SK-N-SH (cell line): ENCODE results near the gene CDH13. TPM values are rescaled to one million over a fixed set of nuclear protein-coding genes. Genes with fewer than 3 reads are reported as not detected.

Experiments used
- CTCF ChIA-PET: fragments of 300-600, 350-600 bp; formaldehyde crosslinking; extraction: SDS; loops from one replicate; lab custom pipeline; 2021; lab: Yijun Ruan, JAX
- POLR2A ChIA-PET: fragments of 350-600 bp; sonication (Branson Sonifier 250); formaldehyde crosslinking; extraction: SDS; loops from one replicate; lab custom pipeline; 2020; ENCODE audit warnings: antibody characterized with exemption, inconsistent platforms; lab: Yijun Ruan, JAX
- DNase-seq: peaks from one replicate; pipeline ENCODE4 v3.0.0; 2012
- H2AFZ ChIP-seq: fragments of 200-600 bp; sonication (generic); 2 replicates; pipeline ENCODE4 v1.8.1; 2016; ENCODE audit warnings: antibody characterized with exemption, mild to moderate bottlenecking, low read depth
- H3F3A ChIP-seq: fragments of 200-600 bp; sonication (generic); replicated peaks from 2 replicates; pipeline ENCODE3; 2016; ENCODE audit warnings: antibody characterized with exemption, mild to moderate bottlenecking; ENCODE audit not compliant: insufficient read depth
- H3K27ac ChIP-seq, 2 experiments: fragments of 200-500 bp in 1 of 2; fragments of 200-600 bp in 1 of 2; sonication (Bioruptor generic) in 1 of 2; sonication (generic), shearing (Covaris generic) in 1 of 2; 2 replicates each; pipeline versions ENCODE4 v1.5.1 to v1.6.1; 2014 to 2016; ENCODE audit warnings: low read depth in 2 of 2, inconsistent platforms in 1 of 2, low read length in 1 of 2, mild to moderate bottlenecking in 1 of 2, mixed read lengths in 1 of 2
- H3K27me3 ChIP-seq: fragments of 200-600 bp; sonication (generic), shearing (Covaris generic); 2 replicates; pipeline ENCODE4 v1.6.1; 2016; ENCODE audit warnings: mixed run types; ENCODE audit not compliant: insufficient read depth
- H3K36me3 ChIP-seq, 2 experiments: fragments of 200-500 bp in 1 of 2; fragments of 200-600 bp in 1 of 2; sonication (Bioruptor generic) in 1 of 2; sonication (generic) in 1 of 2; replicated peaks in 1 of 2; 2 replicates each; pipeline versions ENCODE3 to v1.5.1; 2014 to 2016; ENCODE audit warnings: low read length in 1 of 2, mild to moderate bottlenecking in 1 of 2; ENCODE audit not compliant: insufficient read depth in 2 of 2, control insufficient read depth in 1 of 2
- H3K4me1 ChIP-seq, 2 experiments: fragments of 200-500 bp in 1 of 2; fragments of 200-600 bp in 1 of 2; sonication (Bioruptor generic) in 1 of 2; sonication (generic), shearing (Covaris generic) in 1 of 2; 2 replicates each; pipeline versions ENCODE4 v1.5.1 to v1.6.1; 2014 to 2016; ENCODE audit warnings: low read depth in 1 of 2, low read length in 1 of 2, mixed run types in 1 of 2; ENCODE audit not compliant: insufficient read depth in 2 of 2, control insufficient read depth in 1 of 2
- H3K4me2 ChIP-seq: fragments of 200-600 bp; sonication (generic), shearing (Covaris generic); 2 replicates; pipeline ENCODE4 v1.6.1; 2017; ENCODE audit warnings: mixed run types
- H3K4me3 ChIP-seq, 2 experiments: fragments of 200-500 bp in 1 of 2; fragments of 200-600 bp in 1 of 2; sonication (Bioruptor generic) in 1 of 2; sonication (generic), shearing (Covaris generic) in 1 of 2; 2 replicates each; pipeline versions ENCODE4 v1.5.1 to v1.8.1; 2014 to 2016; ENCODE audit warnings: low read depth in 2 of 2, inconsistent platforms in 1 of 2, low read length in 1 of 2, mild to moderate bottlenecking in 1 of 2, mixed read lengths in 1 of 2, moderate library complexity in 1 of 2
- H3K79me2 ChIP-seq: fragments of 200-600 bp; sonication (generic); 2 replicates; pipeline ENCODE4 v1.8.1; 2017; ENCODE audit warnings: mild to moderate bottlenecking; ENCODE audit not compliant: insufficient read depth
- H3K9ac ChIP-seq: fragments of 200-600 bp; sonication (generic); 2 replicates; pipeline ENCODE4 v1.6.1; 2017; ENCODE audit warnings: mixed run types
- H3K9me2 ChIP-seq: fragments of 200-600 bp; sonication (generic); 2 replicates; pipeline ENCODE4 v1.6.1; 2017; ENCODE audit warnings: mixed run types
- H3K9me3 ChIP-seq: fragments of 200-600 bp; sonication (generic); 2 replicates; pipeline ENCODE4 v1.6.1; 2017; ENCODE audit warnings: mixed run types, mild to moderate bottlenecking, moderate library complexity
- H4K20me1 ChIP-seq: fragments of 200-600 bp; sonication (generic); 2 replicates; pipeline ENCODE4 v1.6.1; 2017; ENCODE audit warnings: mild to moderate bottlenecking, mixed run types; ENCODE audit not compliant: insufficient read depth
- CTCF ChIP-seq: fragments of 200-600 bp; sonication (generic); IDR thresholded peaks from 2 replicates; pipeline ENCODE4 v1.6.1; 2017; ENCODE audit warnings: antibody characterized with exemption, mild to moderate bottlenecking, moderate library complexity
- EP300 ChIP-seq, 2 experiments: IDR thresholded peaks; 2 replicates each; pipeline versions ENCODE4 v1.4.0 to v1.6.1; 2012; ENCODE audit warnings: borderline replicate concordance in 1 of 2, low read depth in 1 of 2, low read length in 1 of 2
- GATA2 ChIP-seq: sonication (generic); formaldehyde crosslinking; IDR thresholded peaks from 2 replicates; pipeline ENCODE4 v1.5.0; 2020; ENCODE audit warnings: mild to moderate bottlenecking, missing genetic modification reagents
- IRF3 ChIP-seq: fragments of 150-350 bp; IDR thresholded peaks from 2 replicates; pipeline ENCODE4 v1.6.1; 2016; ENCODE audit warnings: mild to moderate bottlenecking, low read depth, low read length
- MXI1 ChIP-seq: IDR thresholded peaks from 2 replicates; pipeline ENCODE4 v1.6.1; 2012; ENCODE audit warnings: mild to moderate bottlenecking, low read depth, low read length, improper control_type of control experiment
- POLR2AphosphoS5 ChIP-seq: IDR thresholded peaks from 2 replicates; pipeline ENCODE4 v1.6.1; 2012; ENCODE audit warnings: low read depth, low read length
- RXRA ChIP-seq: IDR thresholded peaks from 2 replicates; pipeline ENCODE4 v1.4.0; 2012; ENCODE audit warnings: low read depth, mild to moderate bottlenecking, borderline replicate concordance
- ZBTB33 ChIP-seq: IDR thresholded peaks from 2 replicates; pipeline ENCODE4 v1.4.0; 2012; ENCODE audit warnings: low read depth, borderline replicate concordance
- WGBS: methylation state at CpG from one replicate; pipeline ENCODE4 v1.1.6; 2017; ENCODE audit warnings: low lambda C conversion rate; 5-methylcytosine and 5-hydroxymethylcytosine counted together
- polyA plus RNA-seq, 3 experiments: library from polyadenylated mRNA; depleted of rRNA; stranded (reverse); fragments of >200 nt; gene quantifications; 2 replicates each; pipeline ENCODE4 v1.2.3, GENCODE V29; 2012

The CDH13 gene
- polyA plus RNA-seq, 1 of the 3 experiments (the other 2 are of a cell fraction), result 93.0 TPM

- peak overlapping the region in 1 of 2 experiments; percentile 84; a peak in 2 of 4 replicates for H3K27ac ChIP-seq
- H3K9me2 ChIP-seq, result no peaks in the 10 kb centered on the region
- H3F3A ChIP-seq, result peaks cover 21% of the 10 kb centered on the region
- POLR2A ChIA-PET, result no interaction called here
- no peak overlapping the region for H3K4me2 ChIP-seq
- CTCF ChIA-PET, result interaction anchor here (1.0 kb wide), 1 partner anchor 10 kb away, joined by 3 read pairs; no protein-coding TSS in a partner anchor
- H3K4me3 ChIP-seq, result no peak overlapping the region
- H3K79me2 ChIP-seq, result peaks cover 8% of the 10 kb centered on the region
- no peak for DNase-seq
- no peaks in the 10 kb centered on the region for H3K9me3 ChIP-seq
- no peaks in the 10 kb centered on the region for H4K20me1 ChIP-seq
- H2AFZ ChIP-seq, result no peak overlapping the region
- peaks cover 0 to 7% of the 10 kb centered on the region in 2 experiments; a peak in 1 of 4 replicates for H3K4me1 ChIP-seq
- TF ChIP-seq IRF3, result no peak
- no peak for TF ChIP-seq RXRA
- TF ChIP-seq POLR2AphosphoS5, result no peak
- TF ChIP-seq EP300 (IDR thresholded peaks at IDR 0.05; ENCODE audit: borderline replicate concordance in 1 of 2, low read depth in 1 of 2, low read length in 1 of 2), result no peak
- no peak for TF ChIP-seq GATA2
- TF ChIP-seq MXI1, result no peak
- no peak for TF ChIP-seq CTCF
- no peak for TF ChIP-seq ZBTB33
- TF ChIP-seq, all 33 proteins: peak for 0
- 37% methylated on average over 3 of the region's 3 CpGs for WGBS
- H3K27me3 ChIP-seq, result no peaks in the 10 kb centered on the region
- H3K9ac ChIP-seq, result no peak overlapping the region
- no peaks in the 10 kb centered on the region for H3K36me3 ChIP-seq
Observed at GRCh38 chr16:82754716-82755513, 128.1 kb downstream of the CDH13 start.
